GM19438 (cell line): Measurements from ENCODE around the gene FXYD2.

Experiments
- ATAC-seq: cut with Tn5 transposase; IDR thresholded peaks from one replicate; pipeline ENCODE4 v1.9.1; 2021; ENCODE audit warnings: low read depth; ENCODE audit not compliant: unreplicated experiment

Gene FXYD2

DNA sequence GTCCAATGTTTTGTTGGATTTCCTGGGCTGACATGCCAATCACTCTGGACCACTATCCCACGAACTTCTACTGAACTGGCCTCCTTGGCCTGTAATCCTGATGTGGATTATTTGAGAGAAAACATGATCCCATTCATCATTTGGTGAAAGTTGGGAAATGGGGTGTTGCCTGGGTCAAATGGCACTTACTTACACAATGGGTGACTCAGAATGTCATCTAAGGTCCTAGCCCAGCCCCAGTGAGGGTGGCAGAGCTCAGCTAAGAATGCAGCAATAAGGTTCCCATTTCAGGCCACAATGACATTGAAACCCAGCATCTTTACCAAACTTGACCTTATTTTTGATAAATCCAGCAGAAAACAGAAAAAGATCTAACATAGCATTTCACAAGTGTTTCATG lies 19.5 kb downstream of the FXYD2 start:
- no peak for ATAC-seq

DNA sequence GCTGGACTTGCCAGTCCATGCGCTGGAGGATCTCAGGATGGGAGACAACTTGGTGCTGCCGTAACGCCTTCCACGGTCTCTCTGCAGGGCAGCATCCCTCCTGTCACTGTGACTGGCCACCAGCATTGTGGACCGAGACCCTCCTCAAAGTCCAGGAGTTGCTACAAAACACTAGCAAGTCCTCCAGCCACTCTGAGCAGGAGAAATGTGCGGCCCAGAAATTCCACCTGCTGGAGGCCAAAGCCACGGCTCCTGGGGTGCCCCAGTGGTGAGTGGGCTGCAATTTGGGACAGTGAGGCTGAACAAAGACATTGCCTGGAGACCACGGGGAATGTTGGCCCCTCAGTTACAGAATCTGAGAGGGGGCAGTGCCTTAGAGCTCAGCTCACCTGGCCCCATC lies 20.6 kb downstream of the FXYD2 start:
- ATAC-seq, result no peak

DNA sequence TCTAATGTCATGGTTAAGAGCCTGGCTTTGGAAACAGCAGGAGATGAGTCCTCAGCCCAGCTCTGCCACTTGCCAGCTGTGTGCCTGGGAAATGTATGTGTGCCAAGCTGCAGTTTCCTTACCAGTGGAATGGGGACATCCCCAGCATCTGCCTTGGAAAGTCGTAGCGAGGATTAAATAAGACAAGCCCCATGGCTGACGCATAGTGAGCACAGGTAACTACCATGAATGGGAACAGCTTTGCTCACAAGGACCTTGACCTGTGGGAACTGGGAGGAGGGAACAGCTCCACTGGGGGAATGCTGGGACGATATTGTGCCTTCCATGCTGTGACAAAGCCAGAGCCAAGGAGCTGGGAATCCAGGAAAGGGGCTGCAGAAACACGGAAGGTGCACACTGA lies 24.9 kb downstream of the FXYD2 start:
- no peak for ATAC-seq

DNA sequence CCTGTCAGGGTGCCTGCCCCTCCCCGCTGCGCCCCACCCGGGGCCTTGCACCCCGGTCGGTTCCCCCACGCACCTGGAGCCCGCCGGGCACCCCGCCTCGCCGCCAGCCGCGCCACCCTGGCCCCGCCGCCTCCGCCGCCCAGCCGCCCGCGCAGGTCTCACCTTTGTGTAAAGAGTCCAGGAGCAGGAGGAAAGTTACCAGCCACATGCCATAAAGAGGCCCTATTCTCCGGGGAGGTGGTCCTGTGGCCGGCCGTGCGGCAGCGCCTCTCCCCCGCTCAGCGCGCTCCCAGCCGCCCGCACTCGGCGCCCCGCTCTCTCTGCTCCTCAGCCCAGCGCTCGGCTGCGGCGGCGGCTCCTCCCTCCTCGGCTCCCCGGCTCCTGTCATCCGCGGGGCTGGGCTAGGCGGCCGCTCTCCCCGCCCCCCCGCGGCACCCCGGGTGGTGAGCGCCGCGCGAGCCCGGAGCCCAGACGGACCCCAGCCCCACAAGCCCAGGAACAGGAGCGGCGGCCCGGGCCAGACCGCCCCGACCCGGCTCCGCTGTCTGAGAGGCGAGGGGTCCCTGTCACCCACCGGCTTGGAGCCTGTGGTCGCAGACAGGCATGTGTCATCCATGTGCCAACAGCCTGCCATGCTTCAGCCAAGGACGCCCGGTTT lies 27.5 kb downstream of the FXYD2 start, which contains the start of gene DSCAML1:
Gene DSCAML1 (minus strand): TSS at position 345 of the 658 bp plus-strand sequence. CDS start 137 bp downstream, at position 208.
- no peak for ATAC-seq

DNA sequence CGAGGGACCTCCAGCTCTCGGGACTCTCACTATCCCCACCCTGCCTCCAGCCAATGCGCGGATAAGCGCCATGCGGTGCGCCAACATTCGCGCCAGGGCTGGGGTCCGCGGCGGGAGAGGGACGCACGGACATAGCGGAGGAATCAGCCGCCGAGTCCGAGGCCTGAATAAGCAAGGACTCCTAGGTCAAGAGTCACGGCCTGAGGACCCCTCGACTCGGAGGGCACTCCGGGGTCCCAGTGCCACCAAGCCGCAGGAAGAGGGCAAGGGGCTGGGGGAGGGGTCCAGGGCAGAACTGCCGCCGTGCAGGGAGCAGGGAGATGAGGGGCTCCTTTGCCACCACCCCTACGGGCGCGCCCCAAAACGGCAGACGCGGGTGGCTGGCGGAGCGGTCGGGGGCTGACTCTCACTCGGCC lies 28.1 kb downstream of the FXYD2 start:
- ATAC-seq, result no peak

DNA sequence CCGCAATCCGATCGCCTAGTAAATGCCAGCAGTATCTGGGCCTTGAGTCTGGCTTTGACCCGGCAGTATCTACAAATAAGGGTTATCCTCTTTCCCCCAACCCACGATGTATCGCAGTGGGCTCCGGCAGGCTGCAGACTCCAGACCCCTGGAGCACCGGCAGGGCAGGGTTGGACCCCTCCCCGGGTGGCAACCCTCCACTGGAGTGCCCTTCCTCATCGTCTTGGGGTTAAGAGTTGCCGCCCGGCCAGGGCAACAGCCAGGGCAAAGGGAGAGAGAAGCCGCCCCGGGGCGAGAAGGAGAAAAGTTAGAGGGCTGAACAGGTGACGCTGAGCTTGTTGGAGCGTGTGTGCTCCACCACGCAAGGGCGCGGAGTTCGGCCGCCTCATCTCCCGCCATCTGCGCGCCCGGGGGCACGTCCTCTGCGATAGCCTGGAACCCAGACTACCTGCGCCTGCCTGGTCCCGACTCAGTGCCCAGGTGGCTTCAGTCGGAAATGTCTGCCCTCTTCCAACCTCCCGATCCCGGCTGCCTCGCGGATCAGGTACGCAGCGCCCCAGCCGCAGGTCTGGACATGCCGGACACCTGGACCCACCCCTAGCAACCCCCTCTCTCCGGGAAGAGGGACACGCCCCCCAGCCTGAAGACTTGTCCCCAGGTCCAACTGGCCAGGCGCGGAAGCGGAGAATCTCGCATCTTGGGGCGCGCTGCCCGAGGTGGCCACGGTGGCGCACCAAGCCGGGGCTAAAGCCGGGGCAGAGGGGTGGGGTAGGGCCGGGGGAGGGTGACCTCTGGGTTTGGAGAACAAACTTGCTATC lies 28.7 kb downstream of the FXYD2 start:
- ATAC-seq, result no peak

DNA sequence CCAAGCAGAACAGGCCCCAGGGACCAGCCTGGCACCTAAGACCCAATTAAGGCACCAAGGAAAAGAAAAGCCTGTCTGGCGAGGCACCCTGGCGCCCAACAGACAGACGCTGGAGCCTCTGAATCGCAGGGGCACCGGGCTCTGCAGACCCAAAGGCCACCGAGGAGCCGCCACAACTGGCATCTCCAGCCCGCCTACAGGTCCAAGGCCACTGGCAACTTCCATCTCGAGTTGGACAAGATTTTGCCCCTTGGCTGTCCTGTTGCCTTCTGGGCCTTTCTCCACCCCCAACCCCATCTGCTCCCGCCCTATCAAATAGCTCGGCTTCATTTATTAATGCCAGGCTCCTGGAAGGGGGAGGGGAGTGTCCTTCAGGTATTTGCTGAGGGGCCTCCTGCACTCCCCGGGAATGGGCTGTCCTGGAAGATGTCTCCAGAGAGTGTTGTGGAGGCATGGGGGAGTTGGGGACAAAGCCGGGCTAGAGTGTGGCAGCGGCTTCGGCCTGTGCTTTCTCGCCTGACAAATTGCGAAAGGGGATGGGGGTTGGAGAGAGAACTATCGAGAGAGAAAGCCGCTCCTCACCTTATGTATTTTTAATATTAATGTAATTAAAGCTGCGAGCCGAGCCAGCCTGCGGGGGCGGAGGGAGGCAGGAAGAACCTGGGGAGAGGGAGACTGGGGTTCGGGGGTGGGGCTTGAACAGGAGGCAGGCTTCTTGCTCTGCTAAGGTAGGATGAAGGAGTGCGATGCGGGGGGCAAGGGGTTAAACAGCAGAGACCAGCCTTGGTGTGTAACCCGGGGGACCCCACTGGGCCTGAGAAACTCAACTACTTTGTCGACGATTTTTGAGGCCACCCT lies 29.5 kb downstream of the FXYD2 start:
- ATAC-seq, result no peak

DNA sequence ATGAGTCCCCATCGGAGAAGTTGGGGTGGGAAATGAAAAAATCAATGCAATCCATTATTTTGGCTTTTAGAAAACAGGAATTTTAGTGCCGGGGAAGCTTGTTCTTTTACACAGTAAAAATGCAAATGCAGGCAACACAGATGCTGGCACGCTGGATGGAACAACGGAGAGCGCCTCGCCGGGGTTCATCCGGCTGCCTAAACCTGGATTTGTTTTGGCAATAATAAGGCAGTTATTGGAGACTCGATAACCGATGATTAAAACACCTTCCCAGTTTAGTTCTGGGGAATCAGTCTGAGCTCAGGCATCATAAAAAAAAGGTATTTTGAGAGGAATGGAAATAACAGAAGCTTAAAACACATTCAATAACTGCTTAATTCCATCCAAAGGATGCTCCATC lies 30.4 kb downstream of the FXYD2 start:
- no peak for ATAC-seq

DNA sequence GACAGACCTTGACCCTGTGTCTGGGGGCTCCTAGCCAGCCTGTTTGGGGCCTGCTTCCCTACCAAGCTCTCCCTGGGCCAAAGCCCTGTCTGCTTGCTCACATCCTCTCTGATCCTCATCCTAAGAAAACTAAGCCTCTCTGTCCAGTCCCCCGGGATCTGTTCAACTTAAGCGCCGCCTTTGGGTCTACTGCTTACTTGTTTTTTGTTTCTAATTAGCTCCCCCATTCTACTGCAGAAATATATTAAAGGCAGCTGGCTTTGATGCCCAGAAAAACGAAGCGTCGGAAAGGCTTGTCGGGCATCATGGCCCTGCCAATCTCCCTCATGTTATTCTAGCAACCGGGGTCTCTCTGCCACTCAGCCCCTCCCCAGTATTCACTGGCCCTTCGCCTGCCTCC lies 31.0 kb downstream of the FXYD2 start:
- no peak for ATAC-seq

DNA sequence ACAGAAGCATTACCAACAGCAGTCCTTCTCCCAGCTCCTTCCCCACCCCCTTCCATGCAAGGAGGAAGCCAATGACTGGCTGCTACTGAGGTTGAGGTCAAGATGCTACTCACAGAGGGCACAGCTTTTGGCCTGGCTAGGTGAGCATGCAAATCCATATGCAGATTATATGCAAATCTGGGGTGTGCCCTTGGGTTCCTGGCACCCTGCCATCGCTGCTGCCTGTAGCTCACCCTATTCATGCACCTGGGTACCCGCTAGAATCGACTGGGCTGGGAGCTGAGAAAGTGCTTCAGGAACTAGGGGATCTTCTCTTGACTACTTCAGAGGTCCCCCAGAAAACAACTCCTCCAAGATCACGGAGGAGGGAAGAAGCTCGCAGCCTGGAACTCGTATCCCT lies 31.6 kb downstream of the FXYD2 start:
- no peak for ATAC-seq

DNA sequence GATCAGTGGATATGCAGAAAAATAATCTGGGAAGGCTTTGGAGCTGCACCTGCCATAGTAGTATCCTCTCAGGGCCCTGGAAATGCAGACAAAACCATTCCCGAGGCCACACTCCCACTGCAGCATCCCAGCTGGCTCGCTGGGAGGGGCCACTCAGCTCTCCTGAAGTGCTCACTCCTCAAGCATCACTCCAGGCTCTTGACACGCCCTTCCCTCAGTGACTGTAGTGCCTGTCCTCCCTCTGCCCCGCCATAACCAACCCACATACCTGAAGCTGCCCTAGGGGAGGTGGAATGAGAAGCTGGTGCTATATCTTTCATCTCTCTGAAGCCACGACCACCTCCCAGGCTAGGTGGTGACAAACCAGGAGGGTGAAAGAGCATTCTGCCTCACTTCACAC lies 32.3 kb downstream of the FXYD2 start:
- ATAC-seq, result no peak

DNA sequence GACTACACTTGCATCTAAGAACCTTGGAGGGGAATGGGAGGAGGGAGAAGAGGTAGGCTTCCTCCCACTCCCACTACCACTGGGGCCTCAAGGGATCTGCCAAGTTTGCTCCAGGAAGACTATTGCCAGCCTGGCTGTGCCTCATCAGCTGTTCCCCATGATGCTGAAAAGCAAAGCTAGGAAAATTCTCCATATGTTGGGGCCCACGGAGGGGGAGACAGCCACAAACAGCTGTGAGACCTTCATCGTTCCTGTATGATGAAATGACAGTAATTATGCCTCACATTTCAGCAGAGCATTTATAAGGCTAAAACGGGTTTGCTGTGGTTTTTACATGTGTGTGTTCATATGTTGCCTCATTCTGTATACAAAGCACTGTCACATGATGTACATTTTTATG lies 34.3 kb downstream of the FXYD2 start:
- no peak for ATAC-seq

DNA sequence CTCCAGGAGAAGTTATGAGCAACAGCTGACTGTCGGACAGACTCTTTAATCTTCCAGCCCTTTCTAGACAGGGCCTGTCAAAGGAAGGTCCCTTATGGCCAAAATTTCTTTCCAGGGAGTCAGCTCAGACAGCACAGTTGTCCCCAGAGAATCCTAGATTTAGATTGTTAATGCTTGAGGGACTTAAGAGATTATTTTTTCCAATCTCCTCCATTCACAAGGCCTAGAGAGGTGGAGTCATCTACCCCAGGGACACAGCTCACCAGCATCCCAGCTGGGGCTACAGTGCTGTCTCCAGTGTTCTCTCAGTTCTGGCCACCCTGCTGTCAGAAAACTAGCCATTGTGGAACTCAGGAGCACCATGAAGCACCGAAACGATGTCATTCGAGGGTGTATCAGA lies 35.3 kb downstream of the FXYD2 start:
- ATAC-seq, result no peak

DNA sequence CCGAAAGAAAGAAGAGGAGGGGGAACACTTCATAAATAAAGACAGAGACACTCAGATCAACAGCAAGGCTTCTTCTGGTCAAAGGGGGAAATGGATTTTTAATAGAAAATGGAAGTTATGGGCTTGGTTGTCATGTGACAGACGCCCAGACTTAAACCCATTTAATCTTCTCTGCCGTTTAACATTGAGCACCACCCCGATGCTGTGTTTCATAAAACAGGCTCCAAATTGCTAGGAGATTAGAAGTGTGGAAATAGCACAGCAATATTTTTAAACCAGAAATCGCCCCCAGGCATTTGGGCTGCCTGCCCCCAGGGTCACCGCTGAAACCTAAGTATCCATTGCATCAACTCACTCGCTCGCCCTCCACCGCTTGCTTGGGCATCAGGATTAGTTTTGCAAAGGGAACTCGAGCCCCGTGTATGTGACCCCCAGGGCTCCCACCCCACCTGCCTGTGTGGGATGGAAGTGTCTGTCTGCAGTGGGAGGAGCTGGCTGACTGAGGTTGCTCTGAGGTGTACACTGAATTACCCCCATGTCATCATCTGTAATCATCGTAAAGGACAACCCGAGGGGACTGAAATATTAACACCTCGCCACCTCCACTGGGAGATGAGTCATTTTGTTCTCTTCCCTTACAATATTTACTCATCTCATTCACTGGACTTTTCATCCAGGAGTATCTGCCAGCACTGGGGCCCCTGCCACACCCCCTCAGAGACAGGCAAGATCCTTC lies 38.2 kb downstream of the FXYD2 start:
- no peak for ATAC-seq

DNA sequence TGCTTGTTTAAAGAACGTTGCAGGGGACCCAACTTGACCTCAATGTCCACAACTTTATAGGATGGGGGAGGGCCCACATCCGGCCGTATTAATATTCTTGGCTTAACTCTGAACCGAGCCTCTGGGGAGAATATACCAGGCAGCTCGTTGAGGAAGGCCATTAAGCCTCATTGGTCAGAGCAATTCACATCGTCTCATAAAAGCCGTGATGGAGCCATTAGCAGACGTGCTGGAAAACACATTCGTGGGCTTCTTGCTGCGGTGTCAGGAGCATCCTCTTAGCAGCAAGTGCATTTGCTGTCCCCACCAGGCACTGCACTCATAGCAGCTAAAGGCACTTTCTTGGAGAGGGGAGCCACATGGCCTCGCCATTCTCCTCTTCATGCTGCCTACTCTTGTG lies 42.4 kb downstream of the FXYD2 start:
- ATAC-seq, result no peak

DNA sequence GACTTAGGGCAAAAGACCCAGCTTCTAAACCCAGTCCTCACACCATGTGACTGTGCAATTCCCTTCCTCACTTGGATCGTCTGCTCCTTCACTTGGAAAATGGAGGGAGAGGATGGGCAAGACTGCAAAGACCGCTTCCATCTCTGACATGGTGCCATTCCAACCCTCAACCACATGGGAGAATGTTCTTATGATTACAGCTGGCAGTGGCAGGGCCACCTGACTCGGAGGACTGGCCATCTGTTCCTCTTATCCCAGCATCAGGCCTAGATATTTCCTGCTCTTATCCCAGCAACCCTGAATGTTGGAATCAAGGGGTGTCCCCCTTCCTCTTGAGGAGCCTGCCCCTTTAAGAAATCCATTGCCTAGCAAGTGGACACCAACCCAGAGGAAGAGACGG lies 42.9 kb downstream of the FXYD2 start:
- no peak for ATAC-seq

DNA sequence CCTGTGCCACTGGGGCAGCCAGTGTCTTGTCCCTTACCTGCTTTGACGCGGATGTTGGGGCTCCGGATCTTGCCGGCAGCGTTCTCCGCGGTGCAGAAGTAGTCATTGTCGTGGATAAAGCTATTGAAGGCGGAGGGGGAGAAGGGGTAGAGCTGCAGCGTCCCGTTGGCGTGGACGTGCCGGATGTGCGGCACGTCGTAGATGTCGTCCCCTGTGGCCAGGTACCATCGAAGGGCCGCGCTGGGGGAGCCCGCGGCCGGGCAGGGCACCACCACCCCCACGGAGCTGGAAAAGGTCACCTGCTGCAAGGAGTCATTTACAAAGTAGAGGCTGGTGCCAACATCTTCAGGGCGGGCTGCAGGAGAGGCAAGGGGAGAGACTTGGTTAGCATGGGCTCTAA lies 44.1 kb downstream of the FXYD2 start:
- ATAC-seq, result no peak

DNA sequence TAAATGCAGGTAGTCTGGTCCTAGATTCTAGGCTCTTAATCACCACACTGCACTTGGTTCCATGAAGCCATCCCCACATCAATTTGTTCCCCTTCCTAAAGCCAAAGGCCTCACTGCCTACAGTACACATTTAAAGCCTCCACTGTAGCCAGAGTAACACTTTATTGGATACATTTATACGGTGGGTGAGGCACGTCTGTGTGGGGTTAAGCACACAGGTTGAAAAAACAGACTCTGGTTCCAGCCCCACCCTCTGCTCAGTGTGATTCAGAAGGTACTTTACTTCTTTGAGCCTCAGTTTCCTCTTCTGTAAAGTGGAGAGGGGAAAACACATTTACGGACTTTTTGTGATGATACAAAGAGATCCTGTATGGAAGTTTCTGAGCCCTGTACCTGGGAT lies 50.0 kb downstream of the FXYD2 start:
- ATAC-seq, result no peak

DNA sequence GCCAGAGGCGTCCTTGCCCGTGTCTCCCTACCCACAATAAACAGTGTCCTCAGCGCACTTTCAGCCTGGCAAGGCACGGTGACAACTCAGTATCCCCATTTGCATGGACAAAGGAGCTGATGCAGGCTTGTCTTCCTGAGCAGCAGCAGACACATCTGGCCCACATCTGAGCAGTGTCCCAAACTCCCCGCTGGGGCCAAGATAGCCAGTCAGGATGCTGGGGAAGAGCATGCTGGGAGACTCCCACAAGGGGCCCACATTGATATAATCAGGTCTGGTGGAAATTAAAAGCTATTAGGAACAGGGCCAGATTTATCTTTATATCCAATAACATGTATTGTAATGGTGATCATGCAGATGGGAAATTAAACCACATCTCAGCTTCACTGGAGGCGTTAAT lies 52.2 kb downstream of the FXYD2 start:
- no peak for ATAC-seq

DNA sequence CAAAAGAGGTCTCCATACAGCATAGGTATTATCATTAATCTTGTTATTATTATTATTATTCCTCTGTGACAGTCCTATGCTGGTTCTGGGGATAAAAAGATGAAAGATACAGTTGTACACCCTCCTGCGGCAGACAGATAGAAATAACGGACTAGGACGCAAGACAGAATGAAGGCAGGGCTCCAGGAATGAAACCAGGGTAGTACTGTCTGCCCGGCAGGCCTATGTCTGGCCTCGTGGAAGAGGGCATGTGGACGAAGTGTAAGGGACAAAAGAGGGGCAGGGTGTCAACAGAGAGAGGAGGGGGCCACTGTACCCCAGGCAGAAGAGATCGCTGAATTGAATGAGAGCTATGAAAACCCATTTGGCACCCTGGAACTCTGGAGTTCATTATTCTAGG lies 52.7 kb downstream of the FXYD2 start:
- no peak for ATAC-seq

DNA sequence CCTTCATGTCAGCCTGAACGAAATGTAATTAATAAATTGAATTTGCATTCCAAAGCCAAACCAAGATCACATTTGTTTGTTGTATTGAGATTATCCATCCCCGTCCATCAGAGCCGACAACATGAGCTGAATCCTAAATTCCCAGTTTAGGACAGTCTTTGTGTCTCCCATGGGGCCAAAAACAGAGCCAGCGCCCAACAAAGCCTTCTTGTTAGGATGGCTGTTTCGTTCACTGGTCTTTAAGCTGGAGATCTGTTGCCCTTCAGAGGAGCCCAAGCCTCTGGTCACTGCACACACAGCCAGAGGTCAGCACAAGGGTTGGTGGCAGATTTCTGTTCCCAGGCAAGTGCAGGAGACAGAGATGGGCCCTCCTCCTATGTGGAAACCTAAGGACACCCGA lies 53.3 kb downstream of the FXYD2 start:
- ATAC-seq, result no peak
